GM12892 (cell line): ENCODE measurements around the gene SMARCD3.

Experiments
- DNase-seq: peaks from one replicate; pipeline ENCODE4 v3.0.0; 2011; ENCODE audit not compliant: insufficient read length
- FAIRE-seq: peaks from 2 replicates; lab custom pipeline; 2011; peaks lifted over from hg19 to GRCh38; lab: Jason Lieb, UNC
- POLR2A ChIP-seq: IDR thresholded peaks from 2 replicates; pipeline ENCODE4 v1.6.1; 2011; ENCODE audit warnings: low read depth, low read length, control low read depth
- POLR2AphosphoS5 ChIP-seq: IDR thresholded peaks from 2 replicates; pipeline ENCODE4 v1.6.1; 2011; ENCODE audit warnings: low read depth, low read length, control low read depth
- TAF1 ChIP-seq: IDR thresholded peaks from 2 replicates; pipeline ENCODE4 v1.6.1; 2011; ENCODE audit warnings: low read depth, mild to moderate bottlenecking, control low read depth, low read length, borderline replicate concordance

SMARCD3 gene

GRCh38 chr7:151212626-151213025 is 35.9 kb downstream of the SMARCD3 start:
- no peak for TF ChIP-seq POLR2A
- TF ChIP-seq POLR2AphosphoS5: no peak
- no peak for TF ChIP-seq TAF1
- FAIRE-seq (no peak), DNase-seq (no peak)

DNA sequence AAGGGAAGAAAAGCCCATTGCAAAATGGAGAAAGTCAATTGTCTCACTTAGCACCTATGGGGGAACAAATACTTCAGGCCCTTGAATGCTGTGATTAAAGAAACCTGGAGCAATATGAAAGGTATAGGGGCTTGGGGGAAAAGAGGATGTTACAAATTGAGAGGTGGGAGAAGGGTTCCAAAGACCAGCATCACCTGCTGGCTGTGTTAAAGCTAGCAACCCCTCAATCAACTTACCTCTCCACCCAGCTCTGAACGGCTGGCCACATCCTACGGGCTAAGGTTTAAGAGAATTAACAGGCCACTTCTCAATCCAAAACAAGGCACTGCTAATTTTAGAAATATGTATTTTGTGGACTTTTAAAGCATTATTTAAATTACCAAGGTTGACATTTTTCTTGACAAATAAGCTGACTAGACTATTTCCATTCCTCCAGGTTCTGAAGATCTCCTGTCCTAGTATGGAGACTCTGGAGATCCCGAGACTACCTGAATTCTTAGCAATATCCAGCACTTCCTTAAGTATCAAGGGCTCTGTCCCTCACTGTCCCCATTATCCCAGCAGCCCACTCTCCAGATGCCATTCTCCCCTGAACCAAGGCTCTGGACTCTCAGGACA is 37.2 kb downstream of the SMARCD3 start:
- TF ChIP-seq POLR2AphosphoS5: no peak
- no peak for TF ChIP-seq POLR2A
- TF ChIP-seq TAF1: no peak
- no peak for FAIRE-seq

DNA sequence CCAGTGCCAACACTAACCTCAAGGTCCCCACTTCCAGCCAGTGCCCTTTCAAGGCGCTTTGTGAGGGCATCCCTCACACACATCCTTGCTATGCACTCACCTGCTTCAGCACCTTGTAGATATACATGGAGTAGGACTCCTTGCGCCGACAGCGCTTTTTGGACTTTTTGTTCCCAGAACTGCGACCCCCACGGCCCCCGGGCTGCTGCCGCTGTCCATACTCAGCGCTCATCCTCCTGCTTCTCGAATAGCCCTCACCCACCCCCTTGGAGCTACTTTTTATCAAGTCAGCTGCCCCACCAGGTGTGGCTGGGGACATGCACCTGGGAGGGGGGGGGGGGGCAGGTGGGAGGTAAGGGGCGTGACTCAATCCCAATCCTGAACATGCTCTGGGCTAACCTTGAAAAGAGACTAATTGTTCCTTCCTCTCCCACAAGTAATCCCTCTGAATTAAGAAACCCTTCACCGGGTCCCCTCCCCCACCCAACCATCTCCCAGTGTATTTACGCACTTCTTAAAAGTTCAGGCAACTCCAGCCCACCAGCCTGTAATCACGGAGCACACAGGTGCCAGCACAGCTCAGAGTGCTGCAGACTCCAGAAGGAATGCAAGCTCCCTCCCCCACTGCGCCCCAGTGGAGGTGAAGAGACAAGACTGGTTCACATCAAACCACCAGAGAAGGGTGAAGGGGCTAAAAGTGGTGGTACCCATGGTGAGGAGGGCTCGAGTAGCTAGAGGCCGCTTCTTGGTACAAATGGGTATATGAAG is 38.2 kb downstream of the SMARCD3 start, which contains the start of gene H2BK1:
H2BK1 (minus strand) TSS at position 402 of the 768 bp plus-strand sequence; CDS start at position 232, 170 bp downstream.
- DNase-seq: no peak
- TF ChIP-seq POLR2A (no peak), TAF1 (no peak), POLR2AphosphoS5 (no peak)
- no peak for FAIRE-seq

More for the DNA sequence above, 37.2 kb downstream of the SMARCD3 start:
- DNase-seq: no peak

- FAIRE-seq (no peak), DNase-seq (no peak)
- TF ChIP-seq TAF1: no peak
- no peak for TF ChIP-seq POLR2AphosphoS5
- TF ChIP-seq POLR2A: no peak
Measured at GRCh38 chr7:151209588-151209987, 38.9 kb downstream of the SMARCD3 start.

GRCh38 chr7:151208253-151208862 is 40.1 kb downstream of the SMARCD3 start:
- no peak for FAIRE-seq
- TF ChIP-seq POLR2AphosphoS5 (no peak), TAF1 (no peak), POLR2A (no peak)
- no peak for DNase-seq

GRCh38 chr7:151207804-151208203 is 40.7 kb downstream of the SMARCD3 start:
- FAIRE-seq: no peak
- TF ChIP-seq POLR2A (no peak), TAF1 (no peak), POLR2AphosphoS5 (no peak)
- no peak for DNase-seq

DNA sequence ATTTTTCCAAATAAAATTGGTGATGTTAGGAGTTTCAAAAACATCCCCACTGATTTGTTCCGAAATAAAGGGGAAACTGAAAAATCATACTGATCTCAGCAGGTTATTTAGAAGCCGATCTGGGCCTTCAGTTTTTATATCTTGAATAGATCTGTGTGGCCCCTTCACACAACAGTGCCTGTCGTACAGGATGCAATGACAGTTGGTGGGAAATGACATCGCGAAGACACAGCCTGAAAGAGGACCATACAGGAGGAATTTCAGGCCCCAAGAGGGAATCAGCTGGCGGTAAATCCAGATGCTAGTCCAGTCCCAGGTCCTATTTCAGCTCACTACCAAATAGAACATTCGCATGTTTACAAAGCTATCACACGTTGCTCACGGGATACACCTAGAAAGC is 41.2 kb downstream of the SMARCD3 start:
- no peak for TF ChIP-seq POLR2AphosphoS5
- no peak for TF ChIP-seq POLR2A
- TF ChIP-seq TAF1: no peak

GRCh38 chr7:151206914-151207313 is 41.6 kb downstream of the SMARCD3 start:
- DNase-seq (no peak), FAIRE-seq (no peak)
- TF ChIP-seq TAF1 (no peak), POLR2AphosphoS5 (no peak), POLR2A (no peak)

More for the DNA sequence above, 41.2 kb downstream of the SMARCD3 start:
- DNase-seq (no peak), FAIRE-seq (no peak)

DNA sequence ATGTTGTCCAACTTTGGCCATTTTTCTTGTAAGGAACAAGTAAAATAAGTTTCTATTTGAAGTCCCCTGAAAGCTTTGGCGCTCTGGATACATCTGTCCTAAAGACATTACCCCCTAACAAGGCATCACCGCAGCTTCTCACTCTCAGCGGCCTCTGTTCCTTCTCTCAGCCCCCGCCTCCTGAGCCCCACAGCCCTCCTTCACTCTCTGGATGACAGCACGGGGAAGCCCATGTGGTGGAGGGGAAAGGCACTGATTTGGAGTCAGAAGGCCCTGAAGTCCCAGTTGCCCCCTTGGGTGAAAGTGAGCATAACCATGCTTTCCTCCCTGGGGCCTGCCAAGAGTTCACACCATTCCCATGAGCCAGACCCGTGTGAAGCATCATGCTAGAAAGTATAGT is 42.8 kb downstream of the SMARCD3 start:
- no peak for TF ChIP-seq POLR2AphosphoS5
- TF ChIP-seq TAF1: no peak
- FAIRE-seq (no peak), DNase-seq (no peak)

DNA sequence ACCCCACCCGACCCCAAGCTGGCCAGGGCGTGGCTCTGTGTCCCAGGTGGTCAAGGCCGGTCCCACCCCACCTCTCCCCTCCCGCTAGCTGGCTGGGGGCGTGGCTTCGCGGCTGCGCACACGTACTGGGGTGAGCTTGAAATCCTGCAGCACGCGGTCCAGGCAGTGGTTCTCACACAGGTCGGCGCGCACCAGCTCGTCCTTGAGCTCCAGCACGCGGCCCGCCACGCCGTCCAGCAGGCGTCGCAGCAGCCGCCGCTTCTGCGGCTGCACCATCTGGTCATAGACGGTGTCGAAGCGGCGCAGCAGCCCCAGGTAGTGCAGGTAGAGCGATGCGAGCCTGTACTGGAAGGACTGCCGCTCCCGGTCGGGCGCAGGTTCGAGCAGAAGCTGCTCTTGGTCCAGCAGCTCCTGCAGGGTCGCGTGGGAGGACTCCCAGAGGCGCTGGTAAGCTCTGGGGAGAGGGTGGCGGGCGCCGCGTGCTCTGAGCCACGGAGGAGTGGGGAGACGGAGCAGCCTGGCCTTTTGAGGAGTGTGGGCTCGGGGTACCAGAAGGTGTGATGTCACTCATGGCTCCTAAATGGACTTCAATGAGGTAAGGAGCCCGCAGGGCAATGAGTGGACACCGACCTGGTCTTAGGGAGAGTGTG is 44.0 kb downstream of the SMARCD3 start:
- no peak for FAIRE-seq
- DNase-seq: no peak
- TF ChIP-seq POLR2AphosphoS5: no peak
- TF ChIP-seq TAF1: no peak
- no peak for TF ChIP-seq POLR2A

GRCh38 chr7:151202836-151203235 is 45.7 kb downstream of the SMARCD3 start:
- DNase-seq (no peak), FAIRE-seq (no peak)
- TF ChIP-seq POLR2A (no peak), TAF1 (no peak), POLR2AphosphoS5 (no peak)
